Fibroblast of skin of right quadriceps (primary cell): ENCODE data around the gene HIVEP2.

Source experiments
- DNase-seq: peaks from one replicate; pipeline ENCODE4 v3.0.0-alpha.2; 2013

Gene HIVEP2

DNA sequence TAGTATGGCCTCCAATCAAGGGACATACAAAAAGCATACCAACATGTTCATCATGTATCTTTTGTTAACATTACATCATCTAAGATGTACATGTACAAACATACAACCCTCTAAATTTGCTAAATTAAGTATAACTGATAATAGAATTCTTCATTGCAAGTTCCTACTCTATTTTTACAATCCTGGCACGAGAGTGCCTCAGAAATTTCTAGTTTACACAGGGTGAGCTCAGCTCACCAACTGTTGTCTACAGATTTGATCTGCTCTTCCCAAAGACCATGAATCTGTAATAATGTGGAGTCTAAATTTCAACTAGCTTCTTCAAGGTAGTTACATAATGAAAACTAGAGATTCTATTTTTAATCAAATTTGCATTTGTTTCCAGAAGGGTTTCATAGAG is 179.7 kb downstream of the HIVEP2 start:
- no peak for DNase-seq

DNA sequence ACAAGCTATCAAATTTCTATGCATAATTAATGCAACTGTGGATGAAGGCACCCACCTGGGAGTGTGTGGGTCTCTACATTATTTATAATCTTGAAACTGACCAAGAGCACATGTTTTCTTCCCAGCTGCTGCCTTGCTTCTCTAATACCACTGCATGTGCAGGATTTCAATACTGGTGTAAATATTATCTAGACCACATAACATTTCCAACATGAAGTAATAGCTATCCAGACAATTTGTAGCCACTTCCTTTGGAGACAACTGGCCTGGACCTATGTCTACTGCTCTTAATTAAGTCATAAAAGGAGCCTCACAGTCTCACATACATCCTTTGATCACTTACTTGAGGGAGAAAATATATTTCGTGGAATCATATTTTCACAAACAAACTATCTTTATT is 180.7 kb downstream of the HIVEP2 start:
- peak; percentile 29 for DNase-seq

DNA sequence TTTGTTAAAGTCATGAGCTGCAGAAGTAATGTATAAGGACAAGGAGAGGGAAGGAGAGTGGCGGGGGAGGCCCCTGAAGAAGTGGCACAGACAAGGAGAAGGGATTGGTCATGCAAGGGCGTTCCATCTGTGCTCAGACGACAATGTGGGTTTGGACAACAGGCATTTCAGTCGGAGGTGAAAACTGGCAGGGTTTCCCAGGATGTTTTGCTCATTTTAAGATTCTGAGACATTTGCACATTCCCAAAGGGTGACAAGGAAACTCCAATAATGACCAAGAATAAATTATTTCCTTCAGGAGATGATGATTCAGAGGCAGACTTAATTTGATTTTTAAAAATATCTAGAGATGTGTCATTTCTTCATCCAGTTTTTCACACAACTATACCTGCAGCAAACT is 181.8 kb downstream of the HIVEP2 start:
- DNase-seq: peak; percentile 84

DNA sequence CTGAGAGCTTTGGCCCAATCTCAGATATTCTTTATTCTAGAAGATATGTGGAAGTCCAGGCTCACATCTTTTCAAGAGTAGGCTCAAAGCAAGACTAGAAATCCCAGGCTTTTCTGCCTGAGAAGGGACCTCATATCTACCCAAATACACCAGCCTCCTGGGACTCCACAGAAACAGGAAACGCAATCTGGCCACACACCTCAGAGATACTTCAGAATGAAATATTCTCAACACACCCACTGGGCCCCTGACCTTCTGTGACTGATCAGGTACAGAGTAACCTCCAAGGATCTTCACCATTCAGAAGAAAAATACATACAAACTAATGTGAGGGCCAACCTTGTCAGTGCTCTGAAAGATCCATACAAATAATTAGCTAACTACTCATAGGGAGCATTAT is 183.2 kb downstream of the HIVEP2 start:
- no peak for DNase-seq

DNA sequence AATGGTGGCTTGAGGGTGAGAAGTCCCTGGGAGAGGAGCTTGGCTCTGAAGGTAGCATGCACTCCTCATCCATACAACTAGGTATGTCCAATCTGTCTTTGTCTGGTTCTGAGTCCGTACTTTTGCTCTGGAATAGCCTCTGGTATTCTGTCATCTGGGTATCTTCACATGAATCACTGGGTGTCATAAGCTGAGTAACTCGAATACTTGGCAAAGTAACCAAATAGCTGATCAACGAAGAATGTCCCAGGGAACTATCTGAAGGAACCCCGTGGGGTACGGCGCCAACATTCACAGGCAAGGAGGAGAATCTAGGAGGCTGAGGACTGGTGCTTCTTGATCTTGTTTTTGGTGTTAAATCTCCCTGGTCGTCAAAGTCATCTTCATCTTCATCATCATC is 184.8 kb downstream of the HIVEP2 start:
- DNase-seq: peak; percentile 62

DNA sequence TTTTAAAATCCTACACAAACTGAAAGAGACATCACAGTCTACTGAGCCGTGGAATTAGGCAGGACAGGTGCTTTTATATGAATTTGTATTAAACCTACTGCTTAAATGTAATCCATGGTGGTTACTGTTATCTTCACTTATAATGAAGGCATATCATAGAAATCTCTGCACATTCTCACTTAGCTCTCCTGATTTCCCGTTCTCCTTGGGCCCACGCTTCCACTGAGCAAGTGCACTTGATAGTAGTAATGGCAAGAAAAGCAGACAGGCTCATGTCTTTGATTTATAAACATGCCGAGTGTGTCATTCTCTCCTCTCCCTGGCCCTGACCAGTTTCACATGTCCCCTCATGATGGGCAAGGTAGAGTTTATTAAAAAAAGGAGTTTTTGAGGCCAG is 186.3 kb downstream of the HIVEP2 start:
- DNase-seq: no peak

DNA sequence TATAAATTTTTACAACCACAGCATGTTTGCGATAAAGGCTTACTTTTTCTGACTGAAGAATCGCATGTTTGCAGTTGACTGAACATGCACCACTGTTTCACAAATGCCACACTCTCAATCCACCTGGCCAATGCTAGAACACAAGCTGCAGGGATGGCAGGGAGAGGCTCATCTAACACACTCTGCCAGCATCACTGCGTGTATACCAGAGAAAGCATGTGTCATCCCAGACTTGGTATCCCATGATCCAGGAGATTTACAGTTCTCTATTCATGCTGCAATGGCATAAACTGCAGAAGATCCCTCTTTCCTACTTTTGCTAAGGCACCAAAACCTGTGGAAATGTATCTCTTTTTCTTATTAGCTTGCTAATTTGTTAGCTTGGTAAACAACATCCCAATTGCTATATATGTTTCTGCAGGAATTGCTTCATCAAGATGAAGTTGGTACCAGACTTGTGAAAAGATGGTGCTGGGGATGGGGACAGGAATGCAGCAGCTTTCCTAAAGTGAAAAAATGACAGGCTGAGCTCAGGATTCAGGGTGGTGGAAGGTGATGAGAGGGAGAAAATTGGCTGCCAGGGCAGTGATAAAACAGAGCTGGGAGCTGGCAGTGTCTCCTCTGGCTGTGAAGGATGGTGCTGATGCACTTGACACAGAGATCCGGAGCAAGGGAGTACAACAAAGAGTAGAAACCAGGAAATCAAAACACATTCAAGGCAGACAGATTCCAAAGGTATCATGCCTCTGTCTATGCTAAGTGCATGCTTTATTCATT is 186.9 kb downstream of the HIVEP2 start:
- no peak for DNase-seq

DNA sequence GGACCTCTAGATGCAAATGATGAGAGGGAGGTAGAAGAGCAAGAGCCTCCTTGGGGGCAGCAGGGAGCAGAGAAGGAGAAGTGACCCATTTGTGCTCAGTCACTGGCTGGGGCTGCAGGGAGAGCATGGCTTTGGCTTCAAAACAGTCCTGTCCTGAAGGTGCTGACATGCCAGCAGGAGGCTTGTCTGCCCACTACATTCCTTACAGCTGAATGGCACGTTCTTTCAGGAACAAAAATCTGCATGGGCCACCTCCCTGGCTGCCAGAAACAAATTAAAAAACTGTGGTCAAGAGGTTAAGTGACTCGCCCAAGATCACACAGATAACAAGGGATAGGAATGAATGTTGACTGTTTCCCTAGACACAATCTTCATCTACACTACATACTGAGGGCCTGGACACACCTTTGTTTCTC is 188.8 kb downstream of the HIVEP2 start:
- DNase-seq: peak; percentile 78

DNA sequence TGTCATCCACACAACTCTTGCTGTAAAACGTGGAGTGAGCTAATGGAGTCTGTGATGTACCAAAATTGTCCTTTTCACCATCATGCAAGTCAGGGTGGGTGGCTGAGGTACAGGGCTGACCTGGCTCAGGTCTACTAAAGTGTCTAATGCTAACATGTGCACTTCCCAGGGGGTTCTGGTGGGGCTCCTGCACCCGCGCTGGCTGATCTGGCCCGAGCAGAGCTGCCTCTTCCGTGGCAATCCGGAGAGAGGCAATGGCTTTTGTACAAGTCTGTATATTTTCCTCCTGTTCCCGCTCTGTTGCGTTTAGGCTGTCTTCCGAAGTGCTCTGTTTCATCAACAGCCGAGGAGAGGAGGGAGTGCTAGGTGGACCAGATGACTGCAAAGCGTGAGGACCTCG is 191.8 kb downstream of the HIVEP2 start:
- DNase-seq: no peak

DNA sequence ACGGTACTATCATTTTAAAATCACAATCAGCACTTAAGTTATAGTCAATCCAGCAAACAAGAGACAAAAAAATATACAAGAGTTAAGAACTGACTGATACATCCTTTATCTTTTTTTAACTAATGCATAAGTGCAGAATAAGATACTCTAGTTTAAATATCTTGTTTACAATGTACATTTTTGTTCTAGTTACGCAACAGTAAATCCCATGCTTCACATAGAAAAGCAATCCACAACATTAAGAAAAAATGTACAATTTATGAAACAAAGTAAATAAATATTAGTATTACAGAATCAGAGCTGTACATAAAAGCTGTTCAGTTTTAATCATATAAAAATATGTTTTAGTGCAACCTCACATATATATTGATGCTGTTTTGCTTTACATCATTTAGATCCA is 192.6 kb downstream of the HIVEP2 start:
- no peak for DNase-seq

DNA sequence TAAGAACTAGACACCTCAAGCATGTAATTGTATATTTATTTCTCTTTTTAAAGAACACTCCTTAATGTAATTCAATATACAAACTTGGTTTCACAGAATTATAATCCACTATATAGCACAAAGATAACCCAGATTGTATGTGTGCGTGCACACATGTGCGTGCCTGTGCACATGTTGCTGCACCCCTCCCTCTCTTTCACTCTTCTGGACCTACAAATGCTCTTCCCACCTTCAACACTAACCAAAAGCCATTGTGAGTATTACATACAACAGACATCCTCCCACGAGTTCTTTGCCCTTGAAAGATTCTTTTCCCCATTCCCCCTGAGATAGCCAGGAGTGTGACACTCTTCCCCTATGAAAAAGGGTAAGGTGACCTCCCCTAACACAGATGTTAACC is 193.5 kb downstream of the HIVEP2 start:
- no peak for DNase-seq

DNA sequence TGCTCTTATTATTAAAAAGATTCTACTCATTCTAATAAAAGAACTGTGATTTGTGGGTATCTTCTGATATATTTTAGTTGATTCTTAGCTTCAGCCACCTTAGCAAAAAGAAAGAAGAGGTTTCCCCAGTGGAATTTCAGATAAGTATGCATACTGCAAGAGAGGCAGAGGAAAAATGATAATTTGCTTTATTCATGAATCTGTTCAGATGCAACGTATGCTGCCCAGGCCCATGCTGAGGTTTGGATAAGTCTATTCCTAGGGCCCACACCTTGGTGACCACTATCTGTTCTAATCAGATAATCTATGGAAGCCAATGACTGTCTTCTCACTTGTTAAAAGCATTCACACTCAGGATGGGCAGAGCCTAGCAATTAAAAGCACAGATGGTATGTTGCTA is 194.0 kb downstream of the HIVEP2 start:
- DNase-seq: no peak

DNA sequence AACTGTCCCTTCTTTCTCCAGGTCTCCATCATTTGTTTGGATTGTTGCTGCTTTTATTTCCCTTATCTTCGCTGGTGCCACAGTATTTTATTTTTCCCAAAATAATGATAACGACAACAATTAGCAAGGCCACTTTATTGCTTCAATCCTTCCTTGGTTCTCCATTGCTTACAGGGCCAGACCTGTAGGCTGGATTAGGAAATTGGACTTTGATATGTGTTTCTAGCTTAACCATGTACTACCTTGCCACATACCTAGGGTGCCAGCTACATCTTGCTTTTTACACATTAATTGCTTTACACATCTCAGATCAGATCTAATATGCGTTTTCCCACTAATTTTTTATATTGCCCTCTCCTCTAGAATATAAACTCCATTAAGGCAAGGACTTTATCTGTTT is 195.4 kb downstream of the HIVEP2 start:
- DNase-seq: no peak

DNA sequence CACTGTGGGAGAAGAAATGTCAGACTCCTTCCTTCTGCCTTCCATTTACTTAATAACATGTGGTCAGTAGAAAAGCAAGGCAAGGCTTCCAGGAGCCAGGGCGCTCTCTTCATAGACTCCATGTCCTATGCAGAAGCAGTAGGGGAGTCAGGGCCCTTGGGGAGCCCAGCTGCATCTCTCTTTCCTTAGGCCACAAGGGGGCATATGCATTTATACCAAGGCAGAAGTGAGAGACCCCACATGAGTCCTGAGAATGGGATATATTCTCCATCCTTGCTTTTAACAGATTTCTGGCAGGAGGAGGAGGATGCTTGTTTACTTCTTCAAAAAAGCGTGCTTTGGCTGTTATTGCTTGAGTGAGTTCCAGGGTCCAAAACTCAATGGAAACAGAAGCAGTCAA is 198.5 kb downstream of the HIVEP2 start:
- no peak for DNase-seq

DNA sequence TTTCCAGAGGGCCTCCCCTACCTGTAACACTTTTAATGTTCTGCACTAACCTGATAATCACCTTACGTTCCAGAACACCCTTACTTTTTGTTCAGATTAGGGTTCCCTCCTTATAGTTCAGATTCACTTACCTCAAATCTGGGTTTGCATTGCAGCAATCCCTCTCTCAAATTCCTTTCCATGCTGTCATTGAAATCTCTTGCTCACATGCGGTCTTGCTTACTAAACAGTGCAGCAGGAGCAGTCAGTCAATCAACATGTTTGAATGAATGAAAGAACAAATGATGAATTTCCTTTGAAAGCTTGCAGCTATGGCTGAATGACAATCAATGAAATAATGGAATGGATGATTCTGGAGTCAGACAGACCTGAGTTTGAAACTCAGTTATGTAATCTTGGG is 200.1 kb downstream of the HIVEP2 start:
- DNase-seq: peak; percentile 34

DNA sequence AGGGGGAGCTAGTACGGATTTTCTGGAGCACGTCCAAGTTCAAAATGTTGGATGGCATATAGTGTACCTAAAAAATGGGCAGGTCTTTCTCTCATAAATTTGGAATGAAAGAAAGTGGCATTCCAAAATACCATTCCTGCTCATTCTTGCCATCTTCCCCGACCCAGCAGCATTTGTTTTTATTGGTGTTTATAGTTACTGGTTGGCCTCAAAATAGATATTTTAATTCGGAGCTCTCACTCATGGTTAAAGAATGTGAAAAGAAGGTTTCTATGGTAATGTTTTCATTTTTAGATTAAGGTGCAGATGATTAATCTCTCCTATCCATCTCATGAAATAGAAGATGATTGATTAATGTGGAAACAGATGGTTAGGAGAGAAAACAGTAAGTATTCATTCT is 204.5 kb downstream of the HIVEP2 start:
- DNase-seq: peak; percentile 21

DNA sequence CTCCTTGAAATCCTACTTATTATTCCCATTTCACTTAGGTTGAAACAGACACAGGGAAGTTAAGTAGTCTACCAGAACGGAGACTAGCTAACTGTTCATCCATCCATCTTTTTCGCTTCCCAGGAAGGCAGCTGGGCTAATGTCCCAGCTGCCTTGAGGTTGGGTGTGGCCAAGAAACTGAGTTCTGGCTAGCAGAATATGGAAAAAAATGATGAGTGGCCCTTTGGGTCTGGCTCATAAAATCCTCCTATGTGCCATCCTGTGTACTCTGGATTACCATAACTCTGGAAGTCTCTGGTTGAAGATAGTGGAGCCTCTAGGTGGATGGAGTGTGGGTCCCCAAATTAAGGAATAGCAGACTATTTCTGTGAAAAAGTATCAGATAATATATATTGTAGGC is 206.2 kb downstream of the HIVEP2 start:
- no peak for DNase-seq

DNA sequence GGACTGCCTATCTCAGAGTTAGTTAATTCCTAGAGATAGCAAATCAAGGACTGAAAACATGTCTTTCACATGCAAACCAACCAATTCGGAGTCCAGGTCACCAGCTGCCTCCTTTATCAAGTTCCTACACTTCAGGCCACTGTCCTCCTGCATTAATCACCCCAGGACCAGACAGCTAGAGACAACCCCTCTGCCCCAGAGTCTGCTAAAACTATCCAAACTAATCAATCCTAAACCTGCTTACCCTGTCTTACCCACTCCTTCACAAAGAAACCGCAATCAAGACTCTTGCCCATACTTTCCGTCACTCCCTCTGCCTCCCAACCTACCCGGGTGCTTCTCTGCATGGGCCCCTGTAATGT is 207.0 kb downstream of the HIVEP2 start:
- DNase-seq: no peak

DNA sequence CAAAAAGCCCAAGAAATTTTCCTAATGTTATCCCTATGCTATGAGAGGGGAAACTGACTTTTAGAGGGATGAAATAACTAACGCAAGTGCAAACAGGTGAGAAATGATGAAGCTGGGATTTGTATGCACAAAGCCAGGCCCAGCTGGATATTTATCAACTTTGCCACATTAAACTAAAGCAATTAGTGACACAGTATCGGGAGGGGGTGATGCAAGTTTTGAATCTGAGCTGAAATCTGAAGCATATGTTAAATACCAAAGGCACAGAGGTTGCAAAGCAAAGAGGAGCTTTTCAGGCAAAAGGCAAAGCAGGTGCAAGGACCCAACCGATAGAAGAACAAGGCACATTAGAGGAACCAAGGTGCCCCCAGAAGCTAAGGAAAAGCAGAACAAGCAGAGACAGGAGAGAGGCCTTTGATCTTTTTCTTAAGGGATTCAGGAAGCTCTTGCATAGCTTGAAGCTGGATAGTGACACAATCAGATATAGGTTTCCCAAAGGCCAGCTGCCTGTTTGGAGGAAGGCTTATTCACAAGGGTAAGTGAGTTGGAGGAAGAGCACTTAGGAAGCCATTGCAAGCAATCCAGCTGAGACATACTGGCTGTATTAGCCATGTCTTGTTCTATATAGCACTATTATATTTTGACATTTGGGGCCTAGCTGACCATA is 207.5 kb downstream of the HIVEP2 start:
- peak; percentile 62 for DNase-seq

DNA sequence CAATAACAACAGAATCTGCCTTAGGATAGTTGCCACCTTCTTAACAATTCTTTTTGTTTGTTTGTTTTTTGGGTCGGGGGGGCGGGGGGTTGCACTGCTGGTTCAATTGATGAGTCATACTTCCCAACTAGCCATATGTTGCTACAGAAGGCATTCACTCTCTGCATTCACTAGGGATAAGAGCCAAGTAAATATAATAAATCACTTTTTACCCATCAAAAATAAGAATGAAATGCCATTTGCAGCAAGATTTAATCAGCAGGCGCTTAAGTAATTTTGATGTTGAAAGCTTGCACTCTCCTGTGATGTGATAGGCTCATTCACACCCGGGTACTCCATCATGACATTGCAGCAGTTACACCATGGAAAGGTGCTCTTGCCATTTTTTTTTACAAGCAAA is 209.8 kb downstream of the HIVEP2 start:
- peak; percentile 48 for DNase-seq

DNA sequence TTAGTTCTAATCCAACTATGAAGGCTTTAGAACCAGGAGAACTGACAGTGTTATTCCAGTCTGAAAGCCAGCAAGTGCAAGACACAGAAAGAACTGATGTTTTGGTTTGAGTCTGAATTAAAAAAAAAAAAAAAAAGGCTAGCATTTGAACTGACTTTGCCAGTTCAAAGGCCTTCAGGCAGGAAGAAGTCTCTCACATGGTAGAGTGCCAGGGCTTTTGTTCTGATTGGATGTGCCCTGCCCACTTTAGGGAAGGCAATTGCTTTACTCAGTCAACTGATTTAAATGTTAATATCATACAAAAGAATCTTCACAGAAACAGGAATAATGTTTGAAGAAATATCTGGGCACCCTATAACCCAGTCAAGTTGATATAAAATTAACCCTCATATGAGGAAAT is 212.2 kb downstream of the HIVEP2 start:
- no peak for DNase-seq

DNA sequence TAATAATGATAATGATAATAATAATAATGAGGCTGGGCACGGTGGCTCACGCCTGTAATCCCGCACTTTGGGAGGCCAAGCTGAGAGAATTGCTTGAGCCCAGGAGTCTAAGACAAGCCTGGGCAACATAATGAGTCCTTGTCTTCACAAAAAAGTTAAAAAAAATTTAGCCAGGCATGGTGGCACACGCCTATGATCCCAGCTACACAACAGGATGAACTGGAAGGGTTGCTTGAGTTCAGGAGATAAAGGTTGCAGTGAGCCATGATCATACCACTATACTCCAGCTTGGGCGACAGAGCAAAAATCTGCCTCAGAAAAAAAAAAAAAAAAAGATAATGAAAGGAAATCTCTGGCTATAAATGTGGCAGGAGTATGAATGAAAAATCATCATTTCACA is 213.4 kb downstream of the HIVEP2 start:
- no peak for DNase-seq

DNA sequence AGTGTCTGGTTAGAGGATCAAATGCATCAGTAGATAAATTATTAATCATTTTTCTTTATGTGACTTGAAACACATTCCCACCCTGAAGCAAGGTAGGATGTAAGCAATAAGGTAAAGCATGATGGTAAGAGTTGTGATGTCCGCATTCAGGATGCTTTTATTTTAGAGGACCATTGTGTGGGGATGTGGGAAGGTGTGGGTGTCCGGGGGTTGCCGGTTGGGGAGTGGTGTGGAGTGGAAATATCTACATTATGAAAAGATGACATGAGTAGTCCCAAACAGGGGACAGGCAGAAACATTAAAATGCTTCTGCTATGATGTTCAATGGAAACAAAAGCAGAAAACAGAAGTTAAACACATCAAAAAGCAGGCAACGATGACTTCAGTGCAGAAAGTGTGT is 215.4 kb downstream of the HIVEP2 start:
- DNase-seq: no peak

DNA sequence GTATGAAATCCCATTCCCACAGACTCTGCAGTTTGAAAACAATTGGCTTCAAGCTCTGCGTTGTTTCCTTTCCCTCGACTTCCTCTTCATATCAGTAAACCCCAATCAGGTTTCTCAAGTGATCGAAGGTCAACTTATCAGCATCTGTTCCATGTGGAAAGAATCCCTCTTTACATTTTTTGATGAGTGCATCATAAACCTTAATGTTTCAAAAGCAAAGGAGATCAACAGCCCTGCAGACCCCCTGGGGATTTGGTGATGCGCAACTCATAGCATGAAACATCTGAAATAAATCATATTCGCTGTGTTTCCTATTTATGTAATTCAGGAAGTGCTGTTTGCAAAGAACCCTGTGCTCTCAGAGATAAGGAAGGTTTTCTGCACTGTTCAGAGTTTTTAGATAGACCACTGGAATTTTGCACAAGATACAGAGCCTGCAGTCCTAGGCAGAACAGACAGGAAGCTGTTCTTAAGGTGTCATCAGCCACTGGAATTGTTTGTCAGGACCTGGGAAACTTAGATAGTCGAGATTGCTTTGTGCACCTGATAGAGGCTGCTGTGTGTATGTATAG is 216.0 kb downstream of the HIVEP2 start:
- DNase-seq: peak; percentile 90

DNA sequence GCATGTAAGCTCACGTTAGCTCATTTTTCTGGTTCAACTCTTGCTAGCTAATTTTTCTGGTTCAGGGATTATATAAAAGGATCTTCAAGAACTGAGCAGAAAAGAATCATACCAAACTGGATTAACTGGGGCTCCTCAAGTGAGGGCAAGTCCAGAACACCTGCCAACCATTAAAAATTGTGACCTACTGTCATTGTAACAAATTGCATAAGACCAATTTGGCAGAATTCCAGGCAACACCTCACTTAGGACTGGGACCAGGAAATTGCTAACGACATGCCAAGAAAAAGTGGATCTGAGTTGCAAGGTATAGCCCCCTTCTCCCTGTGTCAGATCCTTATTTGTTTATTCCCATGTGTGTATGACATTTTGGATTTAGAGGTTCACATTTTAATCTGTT is 216.6 kb downstream of the HIVEP2 start:
- no peak for DNase-seq
